MM.1S (cell line): ENCODE data around the gene RNU1-1.

Source experiments
- CTCF ChIP-seq: fragments of 300-600 bp; sonication (generic); IDR thresholded peaks from 2 replicates; pipeline ENCODE4 v1.5.1; 2016; ENCODE audit warnings: antibody characterized with exemption, low read length, mixed read lengths
- EZH2 ChIP-seq: fragments of 300-600 bp; sonication (generic); optimal IDR thresholded peaks from 2 replicates; pipeline ENCODE3; 2017; ENCODE audit warnings: low read depth, mild to moderate bottlenecking, antibody characterized with exemption, low read length, mixed read lengths

DNA sequence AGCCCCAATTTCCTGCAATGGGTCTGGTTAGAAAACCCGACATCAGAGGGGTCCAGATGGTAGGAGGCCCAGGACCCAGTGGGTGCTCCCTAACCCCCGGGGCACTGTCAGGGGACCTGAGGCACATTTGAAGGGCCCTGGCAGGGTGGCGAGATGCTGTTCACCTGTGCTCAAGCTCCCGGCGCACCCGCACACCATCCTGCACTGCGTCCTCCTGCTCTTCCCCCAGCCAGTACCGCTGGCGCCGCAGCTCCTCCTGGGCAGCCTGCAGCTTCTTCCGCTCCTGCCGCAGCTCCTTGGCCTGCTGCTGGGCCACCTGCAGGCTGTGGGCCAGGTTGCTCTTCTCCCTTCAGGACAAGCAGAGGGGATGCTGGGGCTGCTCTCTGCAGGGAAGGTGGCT is 36.0 kb downstream of the RNU1-1 start:
- TF ChIP-seq CTCF = no peak
- TF ChIP-seq EZH2 = no peak
